H1 (cell line): Measurements from ENCODE around the gene SRCIN1. TPM values are rescaled to one million over a fixed set of nuclear protein-coding genes. Genes with fewer than 3 reads are reported as not detected.

ENCODE experiments used
- CTCF ChIA-PET: fragments of 300-600 bp; sonication (Branson Sonifier 250); formaldehyde crosslinking; loops from one replicate; lab custom pipeline; 2021; ENCODE audit not compliant: partially characterized antibody; lab: Charles Lee
- POLR2A ChIA-PET: fragments of 300-600 bp; sonication (Branson Sonifier 250); formaldehyde crosslinking; loops from one replicate; lab custom pipeline; 2021; ENCODE audit warnings: inconsistent platforms; ENCODE audit not compliant: partially characterized antibody; lab: Charles Lee
- DNase-seq, 2 experiments: peaks; one replicate each; pipeline versions ENCODE4 v3.0.0 to v3.0.0-alpha.2; 2010 to 2022; ENCODE audit warnings: low spot score in 2 of 2, low read depth in 1 of 2, mixed read lengths in 1 of 2
- FAIRE-seq: peaks from 2 replicates; lab custom pipeline; 2011; peaks lifted over from hg19 to GRCh38; lab: Jason Lieb, UNC
- H2AFZ ChIP-seq: 2 replicates; pipeline ENCODE4 v1.8.1; 2012; ENCODE audit warnings: low read length, inconsistent platforms
- H2AK5ac ChIP-seq: 2 replicates; pipeline ENCODE4 v1.6.1; 2013; ENCODE audit warnings: low read depth, low read length
- H2BK120ac ChIP-seq: replicated peaks from 2 replicates; pipeline ENCODE3; 2013; ENCODE audit warnings: low read depth, low read length, inconsistent platforms
- H2BK12ac ChIP-seq: 2 replicates; pipeline ENCODE4 v1.6.1; 2013; ENCODE audit warnings: low read depth, low read length
- H2BK15ac ChIP-seq: 2 replicates; pipeline ENCODE4 v1.6.1; 2013; ENCODE audit warnings: low read length
- H2BK20ac ChIP-seq: 2 replicates; pipeline ENCODE4 v1.6.1; 2013; ENCODE audit warnings: low read length
- H2BK5ac ChIP-seq: 2 replicates; pipeline ENCODE4 v1.6.1; 2013; ENCODE audit warnings: low read depth, low read length
- H3K14ac ChIP-seq: 2 replicates; pipeline ENCODE4 v1.6.1; 2013; ENCODE audit warnings: inconsistent platforms; ENCODE audit not compliant: insufficient read length
- H3K18ac ChIP-seq: 2 replicates; pipeline ENCODE4 v1.6.1; 2013; ENCODE audit warnings: low read length; ENCODE audit errors: extremely low read depth
- H3K23ac ChIP-seq: 2 replicates; pipeline ENCODE4 v1.6.1; 2013; ENCODE audit warnings: inconsistent platforms; ENCODE audit not compliant: insufficient read length
- H3K23me2 ChIP-seq: 2 replicates; pipeline ENCODE4 v1.6.1; 2013; ENCODE audit warnings: low read depth, low read length
- H3K27ac ChIP-seq: 2 replicates; pipeline ENCODE4 v1.6.1; 2011; ENCODE audit warnings: low read depth, low read length, inconsistent platforms
- H3K27me3 ChIP-seq, 4 experiments: replicated peaks in 1 of 4; 1 replicate in 1 of 4; 2 replicates in 3 of 4; pipeline versions ENCODE4 v1.6.1 to v1.8.1; 2011 to 2013; ENCODE audit warnings: low read length in 3 of 4, mild to moderate bottlenecking in 3 of 4, inconsistent platforms in 2 of 4, mixed read lengths in 2 of 4, moderate library complexity in 1 of 4; ENCODE audit not compliant: control insufficient read depth in 3 of 4, insufficient read depth in 3 of 4; ENCODE audit errors: extremely low read depth in 1 of 4
- H3K36me3 ChIP-seq, 4 experiments: 2 replicates each; pipeline versions ENCODE4 v1.6.1 to v1.8.1; 2011 to 2013; ENCODE audit warnings: mild to moderate bottlenecking in 4 of 4, low read length in 3 of 4, moderate library complexity in 2 of 4, control low read depth in 1 of 4, inconsistent platforms in 1 of 4; ENCODE audit not compliant: insufficient read depth in 4 of 4, control insufficient read depth in 2 of 4
- H3K4ac ChIP-seq: replicated peaks from 2 replicates; pipeline ENCODE3; 2013; ENCODE audit warnings: low read length, low read depth, mixed read lengths, inconsistent platforms; ENCODE audit not compliant: insufficient read length
- H3K4me1 ChIP-seq, 4 experiments: replicated peaks in 1 of 4; 1 replicate in 1 of 4; 2 replicates in 3 of 4; pipeline versions ENCODE4 v1.6.1 to v1.8.1; 2011 to 2013; ENCODE audit warnings: low read length in 3 of 4, inconsistent platforms in 2 of 4, mixed read lengths in 1 of 4; ENCODE audit not compliant: insufficient read depth in 4 of 4, control insufficient read depth in 3 of 4
- H3K4me2 ChIP-seq, 2 experiments: 2 replicates each; pipeline versions ENCODE4 v1.6.1 to v1.8.1; 2011 to 2013; ENCODE audit warnings: low read depth in 2 of 2, low read length in 2 of 2, control low read depth in 1 of 2, inconsistent platforms in 1 of 2, mild to moderate bottlenecking in 1 of 2; ENCODE audit not compliant: insufficient read depth in 1 of 2
- H3K4me3 ChIP-seq, 4 experiments: fragments of 200-600, 300-600 bp in 1 of 4; sonication (generic), shearing (Covaris generic), sonication (Bioruptor Twin) in 1 of 4; 2 replicates each; pipeline versions ENCODE4 v1.5.1 to v1.8.1; 2011 to 2016; ENCODE audit warnings: low read length in 4 of 4, low read depth in 3 of 4, control low read depth in 2 of 4, inconsistent platforms in 2 of 4, mild to moderate bottlenecking in 2 of 4, mixed read lengths in 1 of 4, moderate library complexity in 1 of 4; ENCODE audit not compliant: insufficient read depth in 2 of 4; ENCODE audit errors: extremely low read depth in 1 of 4
- H3K56ac ChIP-seq: replicated peaks from 2 replicates; pipeline ENCODE3; 2013; ENCODE audit warnings: low read depth, mild to moderate bottlenecking, mixed read lengths, low read length, inconsistent platforms; ENCODE audit not compliant: insufficient read length
- H3K79me1 ChIP-seq: 2 replicates; pipeline ENCODE4 v1.6.1; 2013; ENCODE audit warnings: low read depth, low read length, control low read depth
- H3K79me2 ChIP-seq, 2 experiments: 2 replicates each; pipeline versions ENCODE4 v1.6.1 to v1.8.1; 2012 to 2013; ENCODE audit warnings: low read length in 2 of 2, mild to moderate bottlenecking in 2 of 2, inconsistent platforms in 1 of 2; ENCODE audit not compliant: insufficient read depth in 2 of 2, control insufficient read depth in 1 of 2
- H3K9ac ChIP-seq, 4 experiments: replicated peaks in 1 of 4; 1 replicate in 1 of 4; 2 replicates in 3 of 4; pipeline versions ENCODE4 v1.6.1 to v1.8.1; 2011 to 2013; ENCODE audit warnings: low read depth in 3 of 4, low read length in 3 of 4, control low read depth in 2 of 4, mild to moderate bottlenecking in 2 of 4, moderate library complexity in 2 of 4, inconsistent platforms in 1 of 4; ENCODE audit errors: extremely low read depth in 1 of 4
- H3K9me3 ChIP-seq, 2 experiments: 2 replicates each; pipeline versions ENCODE4 v1.6.1 to v1.8.1; 2012 to 2013; ENCODE audit warnings: mild to moderate bottlenecking in 2 of 2, moderate library complexity in 2 of 2, control low read depth in 1 of 2, inconsistent platforms in 1 of 2, low read depth in 1 of 2, low read length in 1 of 2, mixed read lengths in 1 of 2; ENCODE audit not compliant: insufficient read depth in 2 of 2
- H4K20me1 ChIP-seq, 2 experiments: replicated peaks in 1 of 2; 2 replicates each; pipeline versions ENCODE3 to v1.8.1; 2011 to 2013; ENCODE audit warnings: inconsistent platforms in 2 of 2, low read length in 2 of 2, mild to moderate bottlenecking in 1 of 2; ENCODE audit not compliant: insufficient read depth in 2 of 2, control insufficient read depth in 1 of 2
- H4K5ac ChIP-seq: 2 replicates; pipeline ENCODE4 v1.6.1; 2013; ENCODE audit warnings: low read length, low read depth, mixed read lengths, inconsistent platforms; ENCODE audit not compliant: insufficient read length
- H4K8ac ChIP-seq: 2 replicates; pipeline ENCODE4 v1.8.0; 2013; ENCODE audit warnings: mild to moderate bottlenecking, moderate library complexity, low read length, inconsistent platforms; ENCODE audit not compliant: insufficient read depth; ENCODE audit errors: extremely low read depth
- H4K91ac ChIP-seq: replicated peaks from 2 replicates; pipeline ENCODE3; 2013; ENCODE audit warnings: low read length, mixed read lengths, inconsistent platforms; ENCODE audit not compliant: insufficient read length
- BRCA1 ChIP-seq: IDR thresholded peaks from 2 replicates; pipeline ENCODE4 v1.6.1; 2012; ENCODE audit warnings: low read depth, low read length, improper control_type of control experiment
- CTCF ChIP-seq, 3 experiments: IDR thresholded peaks; 1 replicate in 2 of 3; 2 replicates in 1 of 3; pipeline versions ENCODE4 v1.5.1 to v1.6.1; 2011; ENCODE audit warnings: low read length in 3 of 3, mild to moderate bottlenecking in 3 of 3, inconsistent platforms in 2 of 3, low read depth in 1 of 3, moderate library complexity in 1 of 3; ENCODE audit not compliant: insufficient read depth in 1 of 3; ENCODE audit errors: control extremely low read depth in 1 of 3
- RAD21 ChIP-seq, 2 experiments: IDR thresholded peaks in 1 of 2; conservative IDR thresholded peaks in 1 of 2; 2 replicates each; pipeline ENCODE4 v1.6.1; 2011; ENCODE audit warnings: low read depth in 2 of 2, low read length in 2 of 2, improper control_type of control experiment in 1 of 2, inconsistent platforms in 1 of 2, mild to moderate bottlenecking in 1 of 2, moderate library complexity in 1 of 2
- SIRT6 ChIP-seq: IDR thresholded peaks from one replicate; pipeline ENCODE4 v1.7.1; 2012; ENCODE audit warnings: low read length, inconsistent platforms
- ZNF274 ChIP-seq: IDR thresholded peaks from 2 replicates; pipeline ENCODE4 v1.7.0; 2012; ENCODE audit warnings: low read length, borderline replicate concordance; ENCODE audit errors: extremely low read depth
- whole genome bisulfite sequencing, 2 experiments: shearing (Covaris generic) in 1 of 2; methylation state at CpG; one replicate each; pipeline versions ENCODE4 v1.1.6 to v1.1.7; 2013 to 2015; ENCODE audit warnings: low lambda C conversion rate in 2 of 2, mixed read lengths in 2 of 2, inconsistent platforms in 1 of 2, low coverage in 1 of 2, missing lambda C conversion rate in 1 of 2; ENCODE audit not compliant: insufficient replicate concordance in 2 of 2, insufficient coverage in 1 of 2, insufficient read length in 1 of 2; ENCODE audit errors: extremely low coverage in 1 of 2, missing lambda C conversion rate in 1 of 2; 5-methylcytosine and 5-hydroxymethylcytosine counted together
- polyA plus RNA-seq, 7 experiments: library from polyadenylated mRNA; depleted of rRNA in 3 of 7; stranded (reverse) in 5 of 7; unstranded in 2 of 7; fragments of >200 nt in 5 of 7; fragments of 200-250 nt in 2 of 7; gene quantifications; 1 replicate in 5 of 7; 2 replicates in 1 of 7; 4 replicates in 1 of 7; pipeline versions ENCODE4 v1.2.1 to v1.2.3, GENCODE V29; 2011 to 2013; ENCODE audit warnings: missing spikeins in 2 of 7, mixed read lengths in 2 of 7
- total RNA-seq: library from RNA; stranded (reverse); fragmentation: NEBNext Ultra II Directional; extraction: Animal tissue kit (Norgen Biotek cat#: 25700); gene quantifications from 2 replicates; pipeline ENCODE4 v1.2.1, GENCODE V29; 2021

Gene SRCIN1
- total and polyA plus RNA-seq, 2 of the 8 experiments (the other 6 are each of a cell fraction or from before 2014, with no cell fraction given) = 2.8 to 3.8 TPM

GRCh38 chr17:38544839-38545209, 60.9 kb downstream of the SRCIN1 start:
- Histone ChIP-seq H3K23me2 (no peaks in the 10 kb centered on the region), H4K91ac (no peak overlapping the region), H3K79me2 (no peaks in the 10 kb centered on the region), H3K4me1 (peaks cover 0 to 7% (median 0%) of the 10 kb centered on the region in 4 experiments; a peak in 2 of 7 replicates), H2BK15ac (no peak overlapping the region), H3K18ac (no peak overlapping the region), H4K20me1 (peaks cover 1 to 2% of the 10 kb centered on the region in 2 experiments), H3K23ac (no peak overlapping the region), H3K27me3 (no peaks in the 10 kb centered on the region; a peak in 1 of 7 replicates), H3K4me2 (no peak overlapping the region), H4K8ac (no peak overlapping the region), H2BK12ac (no peak overlapping the region), H3K14ac (no peak overlapping the region), H3K79me1 (no peaks in the 10 kb centered on the region), H2BK120ac (no peak overlapping the region), H3K4me3 (no peak overlapping the region), H3K36me3 (no peaks in the 10 kb centered on the region), H4K5ac (no peak overlapping the region), H3K4ac (no peak overlapping the region), H3K56ac (no peak overlapping the region), H2AFZ (no peak overlapping the region), H2BK5ac (no peak overlapping the region), H3K9me3 (no peaks in the 10 kb centered on the region), H3K9ac (no peak overlapping the region), H2BK20ac (no peak overlapping the region), H3K27ac (no peak overlapping the region), H2AK5ac (no peak overlapping the region)
- no peak for TF ChIP-seq ZNF274
- no peak for TF ChIP-seq SIRT6
- TF ChIP-seq CTCF (IDR thresholded peaks at IDR 0.05; ENCODE audit: control extremely low read depth in 1 of 3, insufficient read depth in 1 of 3, low read depth in 1 of 3, low read length in 3 of 3) = peak; percentile 50 to 57 (median 55)
- peak; percentile 41 to 60 for TF ChIP-seq RAD21 (IDR thresholded peaks at IDR 0.05 in 1 of 2, conservative IDR thresholded peaks at IDR 0.05 in 1 of 2; ENCODE audit: low read depth in 2 of 2, low read length in 2 of 2)
- no peak for TF ChIP-seq BRCA1
- FAIRE-seq (no peak), DNase-seq (no peak)
- ChIA-PET CTCF (interaction anchor here (0.5 to 38.1 kb wide), 14 partner anchors 3 to 190 kb away, joined by 3 to 914 read pairs (median 8); partner anchors contain the start of gene SRCIN1), POLR2A (no interaction called here)
- 75% methylated on average over 4 of the region's 7 CpGs; no CpG with 5 or more reads in 1 of the 2 experiments for WGBS, 2 experiments
